Stimulated activated naive CD4-positive, alpha-beta T cell (primary cell): ENCODE results near the gene INSRR.

Source experiments
- DNase-seq, 6 experiments: peaks; one replicate each; lab custom pipeline; 2025; lab: John Stamatoyannopoulos, UW

Gene INSRR

DNA sequence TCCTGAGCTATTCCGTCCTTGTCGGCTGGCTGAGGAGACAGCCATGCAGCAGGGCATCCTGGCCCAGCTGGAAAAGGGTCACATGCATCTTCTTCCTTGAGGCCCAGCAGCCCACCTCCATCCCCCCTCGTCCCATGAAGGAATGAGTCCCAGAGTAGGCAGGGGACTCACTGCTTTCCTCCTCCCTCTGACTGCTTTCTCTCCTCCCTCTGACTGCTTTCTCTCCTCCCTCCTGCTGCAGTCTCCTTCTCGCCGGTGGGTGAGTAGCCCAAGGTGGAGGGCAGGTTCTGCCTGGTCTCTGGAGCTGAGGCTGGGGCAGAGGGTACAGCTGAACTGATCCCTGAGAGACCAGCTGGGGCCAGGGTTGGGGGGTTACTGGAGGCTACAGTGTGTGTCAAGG is 15.2 kb upstream of the INSRR start:
- no peak for DNase-seq

DNA sequence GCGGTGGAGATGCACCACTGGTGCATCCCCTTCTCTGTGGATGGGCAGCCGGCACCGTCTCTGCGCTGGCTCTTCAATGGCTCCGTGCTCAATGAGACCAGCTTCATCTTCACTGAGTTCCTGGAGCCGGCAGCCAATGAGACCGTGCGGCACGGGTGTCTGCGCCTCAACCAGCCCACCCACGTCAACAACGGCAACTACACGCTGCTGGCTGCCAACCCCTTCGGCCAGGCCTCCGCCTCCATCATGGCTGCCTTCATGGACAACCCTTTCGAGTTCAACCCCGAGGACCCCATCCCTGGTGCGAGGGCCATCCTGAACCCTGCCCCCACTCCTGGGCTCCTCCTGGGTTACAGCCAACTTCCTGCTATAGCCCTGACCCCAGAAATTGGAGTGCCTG is 14.7 kb upstream of the INSRR start:
- DNase-seq = no peak

DNA sequence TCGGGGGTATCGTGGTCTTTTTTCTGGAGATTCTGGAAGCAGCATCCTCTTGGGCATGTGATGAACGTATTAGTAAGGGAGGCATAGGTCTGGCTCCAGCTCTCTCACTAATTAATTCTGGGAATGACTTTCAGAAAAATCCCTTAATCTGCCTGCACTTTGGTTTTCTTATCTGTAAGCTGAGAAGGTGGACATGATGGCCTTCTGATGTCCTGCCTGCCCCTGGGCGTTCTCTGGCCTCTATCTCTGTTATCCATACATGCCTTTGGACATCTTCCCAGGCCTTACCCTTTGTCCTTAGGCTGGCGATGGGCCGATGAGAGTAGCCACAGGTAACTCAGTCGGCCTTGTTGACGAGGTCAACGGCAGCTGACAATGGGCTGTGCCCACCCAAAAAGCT is 10.5 kb upstream of the INSRR start:
- DNase-seq = no peak

DNA sequence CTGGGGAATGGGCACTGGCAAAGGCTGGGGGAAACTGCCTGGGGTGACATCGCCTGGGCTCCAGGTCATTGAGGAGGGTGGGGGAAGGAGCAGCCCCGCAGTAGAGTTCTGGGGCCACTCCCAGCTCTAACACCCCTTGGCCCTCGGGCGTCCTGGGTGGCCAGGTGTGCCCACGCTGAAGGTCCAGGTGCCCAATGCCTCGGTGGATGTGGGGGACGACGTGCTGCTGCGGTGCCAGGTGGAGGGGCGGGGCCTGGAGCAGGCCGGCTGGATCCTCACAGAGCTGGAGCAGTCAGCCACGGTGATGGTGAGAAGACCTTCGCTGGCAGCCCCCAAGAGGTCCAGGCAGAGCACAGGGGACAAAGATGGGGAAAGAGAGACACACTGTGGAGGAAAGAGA is 9.4 kb upstream of the INSRR start:
- no peak for DNase-seq

DNA sequence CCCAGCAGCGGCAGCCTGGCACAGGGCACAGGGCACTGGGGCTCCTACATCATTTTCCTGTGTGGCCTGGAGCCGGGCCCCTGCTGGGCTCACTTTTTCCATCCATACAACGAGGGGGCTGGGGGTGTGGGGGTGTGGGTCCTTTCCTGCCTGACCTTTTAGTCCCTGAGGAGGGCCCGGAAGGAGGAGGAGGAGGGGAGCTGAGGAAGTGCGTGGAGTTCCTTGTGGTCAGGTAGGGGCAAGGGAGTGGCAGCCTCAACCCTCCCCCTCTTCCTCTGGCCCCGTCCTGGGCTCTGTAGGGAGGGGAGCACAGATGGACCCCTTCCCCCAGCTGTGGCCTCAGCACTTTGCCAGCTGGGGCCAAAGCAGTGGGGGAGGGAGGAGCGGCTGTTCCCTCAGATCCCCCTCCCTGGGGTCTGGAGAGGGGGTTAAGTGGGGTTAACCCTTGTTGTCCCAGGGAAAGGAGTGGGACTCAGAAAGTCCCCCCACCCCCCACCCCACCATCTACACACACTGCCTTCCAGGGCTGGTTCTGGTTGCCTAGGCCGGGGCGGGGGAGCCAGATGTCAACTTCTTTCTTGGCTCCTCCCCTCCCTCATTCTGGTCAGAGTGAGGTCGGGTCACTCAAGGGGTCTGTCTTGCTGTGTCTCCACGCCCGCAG is 7.5 kb upstream of the INSRR start:
- no peak for DNase-seq

DNA sequence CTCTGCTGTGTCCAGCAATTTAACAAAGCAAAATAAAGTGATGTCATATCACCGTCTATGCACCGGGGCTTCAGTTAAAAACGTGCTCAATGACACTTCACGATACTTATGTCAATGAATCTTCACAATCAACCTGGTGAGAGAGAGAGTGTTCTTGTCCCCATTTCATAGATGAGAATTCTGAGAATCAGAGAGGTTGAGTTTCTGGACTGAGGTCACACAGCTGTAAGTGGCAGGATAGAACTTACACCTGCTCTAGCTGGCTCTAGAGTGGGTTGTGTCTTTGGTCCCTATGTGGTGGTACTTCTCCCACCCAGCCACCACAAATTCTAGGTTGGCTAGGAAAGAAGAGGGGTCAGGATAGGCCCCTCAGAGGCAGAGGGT is 6.9 kb upstream of the INSRR start:
- no peak for DNase-seq

DNA sequence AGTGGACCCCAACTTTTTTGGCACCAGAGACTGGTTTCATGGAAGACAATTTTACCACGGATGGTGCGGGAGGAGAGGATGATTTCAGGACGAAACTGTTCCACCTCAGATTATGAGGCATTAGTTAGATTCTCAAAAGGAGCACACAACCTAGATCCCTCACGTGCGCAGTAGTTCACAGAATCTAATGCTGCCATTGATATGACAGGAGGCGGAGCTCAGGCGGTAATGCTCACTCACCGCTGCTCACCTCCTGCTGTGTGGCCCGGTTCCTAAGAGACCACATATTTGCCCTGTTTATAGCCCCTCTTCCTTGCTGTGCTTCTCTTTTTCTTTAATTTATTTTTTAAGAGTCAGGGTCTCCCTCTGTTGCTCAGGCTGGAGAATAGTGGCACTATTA is 6.3 kb upstream of the INSRR start:
- DNase-seq = no peak

DNA sequence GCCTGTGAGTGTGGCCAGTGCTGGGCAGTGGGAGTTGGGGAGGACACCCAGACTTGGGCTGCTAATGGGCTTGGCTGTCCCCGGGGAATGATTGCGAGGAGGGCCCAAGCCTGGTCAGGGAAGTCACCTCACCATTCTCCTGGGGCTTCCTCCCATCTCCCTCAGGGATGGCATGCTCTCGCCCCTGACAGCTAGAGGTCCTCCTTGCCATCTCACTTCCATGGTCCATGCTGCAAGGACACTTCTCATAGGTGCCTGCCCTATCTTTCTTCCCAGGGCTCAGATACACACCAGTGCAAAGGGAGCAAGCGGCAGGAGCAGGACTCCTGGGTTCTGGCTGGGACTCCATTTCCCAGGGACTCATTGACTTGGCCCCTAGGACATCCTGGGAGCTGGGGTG is 5.9 kb upstream of the INSRR start:
- no peak for DNase-seq

DNA sequence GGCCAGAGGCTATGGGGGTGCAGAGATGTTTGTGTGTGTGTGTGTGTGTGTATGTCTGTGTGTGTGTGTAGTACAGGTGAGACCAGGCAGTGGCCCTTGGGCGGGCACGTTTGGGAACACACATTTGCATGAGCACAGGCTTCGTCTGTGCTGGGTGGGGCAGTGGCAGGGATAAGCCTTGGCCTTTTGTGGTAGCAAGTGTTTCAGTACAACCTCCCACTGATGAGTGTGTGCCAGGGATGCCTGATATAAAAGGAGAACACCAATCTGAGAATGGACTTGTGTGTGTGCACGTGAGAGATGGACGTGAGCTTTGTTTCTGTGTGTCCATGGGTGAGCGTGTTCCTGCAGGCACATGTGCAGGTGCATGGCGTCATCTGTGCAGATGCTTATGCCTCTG is 4.7 kb upstream of the INSRR start:
- no peak for DNase-seq

DNA sequence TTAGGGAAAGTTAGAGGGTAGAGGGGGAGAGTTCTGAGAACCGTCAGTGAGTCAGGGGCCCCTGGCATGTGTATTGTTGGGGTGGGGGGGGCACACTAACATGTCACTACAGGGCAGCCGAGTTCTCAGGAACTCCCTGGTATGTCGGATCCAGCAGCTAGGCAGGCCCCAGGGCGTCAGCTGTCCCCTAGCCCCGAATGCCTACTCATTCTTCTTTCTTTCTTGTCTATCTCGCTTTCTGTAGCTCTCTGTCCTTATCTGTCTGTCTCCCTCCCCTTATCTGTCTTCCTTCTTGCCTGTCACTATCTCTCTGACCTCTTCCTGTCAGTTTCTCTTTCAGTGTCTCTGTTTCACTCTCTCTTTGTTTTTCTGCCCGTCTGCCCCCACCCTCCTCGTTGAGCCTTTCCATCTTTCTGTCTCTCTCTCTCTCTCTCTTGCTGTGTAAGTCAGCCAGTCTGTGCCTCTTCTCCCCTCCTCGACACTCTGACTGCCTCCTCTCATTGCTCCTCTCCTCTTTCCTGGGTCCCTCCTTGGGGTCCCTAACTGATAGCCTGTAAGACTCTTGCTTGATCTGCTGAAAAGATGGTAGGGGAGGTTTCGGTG is 4.2 kb upstream of the INSRR start:
- DNase-seq = no peak

DNA sequence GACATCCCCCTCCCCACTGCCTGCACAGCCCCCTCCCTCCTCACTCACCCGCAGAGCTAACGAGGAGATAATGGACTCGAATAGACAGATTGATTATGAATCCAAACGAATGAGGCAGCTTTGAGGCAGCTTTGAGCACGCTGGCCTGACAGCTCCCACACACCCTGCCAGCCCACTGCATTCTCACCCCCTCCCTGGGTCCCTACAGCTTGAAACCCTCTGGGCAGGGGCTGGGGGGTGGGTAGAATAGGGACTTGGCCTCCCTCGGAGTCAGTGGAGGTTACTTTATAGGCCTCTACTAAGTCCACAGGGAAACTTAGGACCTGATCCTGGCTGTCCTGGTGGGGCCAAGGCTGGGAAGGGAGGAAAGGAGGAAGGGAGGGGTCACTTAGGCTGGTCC is 3.7 kb upstream of the INSRR start:
- no peak for DNase-seq

DNA sequence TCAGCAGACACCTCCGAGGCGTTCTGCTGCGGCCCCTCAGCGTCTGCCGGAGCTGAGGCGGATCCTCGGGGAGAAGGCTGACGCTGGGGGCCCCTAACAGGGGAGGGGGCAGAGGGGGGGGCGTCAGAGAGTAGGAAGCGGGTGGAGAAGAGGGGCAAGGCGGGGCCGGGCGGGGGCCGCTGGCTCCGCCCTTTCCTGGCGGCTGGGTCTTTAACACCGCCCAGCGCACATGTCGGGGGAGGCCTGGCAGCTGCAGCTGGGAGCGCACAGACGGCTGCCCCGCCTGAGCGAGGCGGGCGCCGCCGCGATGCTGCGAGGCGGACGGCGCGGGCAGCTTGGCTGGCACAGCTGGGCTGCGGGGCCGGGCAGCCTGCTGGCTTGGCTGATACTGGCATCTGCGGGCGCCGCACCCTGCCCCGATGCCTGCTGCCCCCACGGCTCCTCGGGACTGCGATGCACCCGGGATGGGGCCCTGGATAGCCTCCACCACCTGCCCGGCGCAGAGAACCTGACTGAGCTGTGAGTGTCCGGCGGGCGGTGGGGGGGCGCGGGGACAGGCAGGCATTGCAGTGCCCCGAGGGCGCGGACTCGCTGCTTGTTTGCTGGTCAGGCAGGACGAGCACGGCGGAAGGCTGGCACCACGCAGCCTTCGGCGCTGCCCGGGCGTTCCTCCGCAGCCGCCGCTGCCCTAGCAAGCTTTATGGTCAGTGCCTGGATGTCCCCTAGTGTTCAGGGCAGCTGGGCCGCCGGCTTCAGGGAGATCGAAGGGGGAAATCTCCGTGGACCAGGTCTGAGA is 1.9 kb upstream of the INSRR start, which contains the start of gene NTRK1:
Gene NTRK1, plus strand, starts transcription at position 238 of the 796 bp plus-strand sequence. Its CDS starts 70 bp downstream, at position 308.
- DNase-seq = peak in 5 of 6 experiments; percentile 30 to 51 (median 45)

DNA sequence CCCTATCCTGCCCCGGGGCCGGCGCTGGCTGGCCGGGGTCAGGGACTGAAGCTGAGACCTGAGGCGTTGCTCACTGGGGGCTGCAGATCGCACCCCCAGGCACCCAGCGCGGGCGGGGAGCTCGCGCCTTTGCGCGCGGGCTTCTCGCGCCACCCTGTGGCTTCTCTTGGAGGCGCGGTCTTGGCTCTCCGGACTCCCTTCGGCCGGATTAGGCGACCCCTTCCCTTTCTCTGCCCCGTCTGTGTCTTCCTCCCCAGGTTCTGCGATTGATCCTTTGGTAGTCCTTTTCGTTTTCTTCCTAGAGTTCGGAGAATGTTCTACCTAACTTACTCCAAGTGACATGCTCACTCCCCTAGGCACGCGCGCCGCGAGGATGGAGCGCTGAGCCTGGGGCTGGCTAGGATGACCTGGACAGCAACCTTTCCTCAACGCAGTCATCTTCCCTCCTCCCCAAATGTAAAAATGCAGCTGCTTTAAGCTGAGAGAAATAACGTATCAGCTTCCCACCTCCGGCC is 1.3 kb upstream of the INSRR start:
- peak in 5 of 6 experiments; percentile 12 to 53 (median 39) for DNase-seq

DNA sequence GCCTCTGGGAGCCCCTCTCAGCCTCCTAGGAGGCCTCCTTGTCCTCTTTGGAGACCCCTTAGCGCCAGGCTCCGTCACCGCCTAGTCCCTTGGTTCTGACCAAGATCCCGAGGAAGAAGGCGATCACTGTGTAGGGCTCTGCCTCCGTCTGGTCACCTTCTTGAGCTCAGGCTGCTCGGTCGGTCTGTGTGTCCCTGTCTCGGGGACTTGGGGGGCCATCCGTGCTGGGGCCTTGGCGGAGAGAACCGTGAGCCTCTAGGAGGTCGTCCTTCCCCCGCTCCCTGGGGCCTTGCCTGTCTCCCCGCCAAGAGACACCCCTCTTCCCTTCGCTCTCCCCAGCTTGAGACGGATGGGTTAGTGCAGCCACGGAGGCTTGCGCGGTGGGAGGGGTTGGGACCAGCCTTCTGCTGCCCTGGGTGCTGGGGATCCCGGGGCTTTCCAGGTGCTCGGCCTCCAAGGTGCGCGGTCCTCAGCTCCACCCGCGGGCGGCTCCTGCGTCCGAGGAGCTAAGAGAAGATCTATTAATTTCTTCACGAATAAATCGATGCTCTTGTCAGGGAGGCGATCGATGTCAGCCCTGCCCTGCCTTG is 701 bp upstream of the INSRR start:
- peak in 3 of 6 experiments; percentile 26 to 54 (median 33) for DNase-seq

DNA sequence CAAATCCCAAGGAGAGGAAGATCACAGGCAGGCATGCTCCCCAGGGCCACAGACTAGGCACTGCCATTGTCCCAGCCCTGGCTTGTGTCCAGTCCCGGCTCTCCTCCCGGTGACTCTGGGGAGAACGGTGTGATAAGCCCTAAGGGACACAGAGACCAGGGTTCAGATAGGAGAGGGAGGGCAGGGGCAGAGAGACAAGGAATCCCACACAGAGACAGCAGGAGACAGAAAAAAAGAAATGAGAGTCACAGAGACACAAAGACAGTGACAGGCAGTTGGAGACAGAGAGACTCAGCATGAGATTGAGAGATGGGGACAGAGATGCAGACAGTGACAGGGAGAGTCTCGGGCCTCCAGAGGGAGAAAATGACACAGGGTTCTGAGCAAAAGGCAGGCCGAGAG is 361 bp downstream of the INSRR start:
- no peak for DNase-seq

DNA sequence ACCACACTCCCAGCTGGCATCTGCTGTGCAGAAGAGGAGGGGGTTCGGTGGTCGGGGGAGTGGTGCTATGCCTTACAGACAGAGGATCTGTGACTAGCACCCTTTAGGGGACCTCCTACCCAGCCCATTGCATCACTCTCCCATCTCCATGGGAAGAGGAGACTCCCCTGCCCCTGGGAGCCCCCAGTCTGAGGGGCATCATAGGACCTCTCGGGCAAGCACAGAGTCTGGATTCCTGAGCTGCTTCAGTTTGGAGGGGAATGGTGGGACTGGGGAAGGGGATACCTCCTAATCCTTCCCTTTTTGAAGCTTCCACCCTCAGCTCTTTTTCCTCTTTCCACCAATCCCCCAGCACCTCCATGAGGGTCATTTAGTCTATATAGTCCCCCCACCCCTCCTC is 1.4 kb downstream of the INSRR start:
- no peak for DNase-seq

DNA sequence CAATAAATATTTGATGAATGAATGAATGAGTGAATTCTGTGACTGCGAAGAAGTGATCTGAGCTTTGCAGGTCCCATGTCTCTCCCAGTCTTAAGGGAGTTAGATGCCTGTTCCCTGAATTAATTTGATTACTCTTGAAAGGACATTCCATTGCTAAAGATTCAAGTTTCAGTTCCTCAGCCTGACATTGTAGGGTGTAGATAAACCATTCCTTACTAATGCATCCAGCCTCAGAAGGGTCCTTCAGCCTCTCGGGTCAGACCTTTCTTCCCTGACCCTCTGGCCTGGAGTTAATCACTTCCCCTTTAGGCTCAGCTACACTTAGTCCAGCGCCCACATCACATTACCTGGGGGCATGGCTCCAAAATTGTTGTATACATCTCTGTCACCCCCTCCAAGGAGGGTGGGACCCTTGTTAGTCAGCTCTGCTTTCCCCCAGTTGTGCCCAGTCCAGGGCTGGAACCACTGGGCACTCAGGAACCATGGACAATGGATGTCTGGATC is 2.6 kb downstream of the INSRR start:
- DNase-seq = no peak

DNA sequence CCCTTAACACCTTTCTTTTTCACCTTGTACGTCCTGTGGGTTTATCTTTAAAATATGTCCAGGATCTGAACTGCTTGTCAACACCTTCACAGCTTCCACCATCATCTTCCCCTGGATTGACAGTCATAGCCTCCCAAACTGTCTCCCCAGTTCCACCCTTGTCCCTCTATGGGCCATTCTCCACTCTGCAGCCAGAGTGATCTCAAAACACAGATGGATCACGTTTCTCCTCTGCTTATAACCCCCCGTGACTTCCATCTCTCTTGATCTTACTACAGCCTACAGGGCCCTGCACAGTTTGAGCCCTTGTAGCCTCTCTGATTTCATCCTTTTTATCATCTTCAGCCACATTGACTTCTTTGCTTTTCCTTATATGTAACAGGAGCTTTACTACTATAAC is 4.3 kb downstream of the INSRR start:
- no peak for DNase-seq

DNA sequence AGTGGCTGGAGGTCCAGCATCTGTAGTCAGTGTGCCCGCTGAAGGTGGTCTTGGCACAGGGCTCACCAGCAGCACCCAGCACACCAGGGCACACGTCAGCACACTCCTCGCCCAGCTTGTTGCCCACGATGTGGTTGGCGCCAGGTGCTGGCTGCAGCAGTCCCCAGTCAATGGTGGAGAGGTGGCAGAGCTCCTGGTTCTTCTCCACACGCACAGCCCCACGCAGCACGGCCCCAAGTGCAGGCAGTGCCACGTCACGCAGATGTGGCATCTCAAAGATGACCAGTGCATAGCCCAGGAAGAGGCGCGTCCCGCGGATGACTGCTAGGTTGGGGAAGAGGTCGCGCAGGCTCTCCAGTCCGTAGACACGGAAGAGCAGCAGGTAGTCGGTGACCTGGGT is 5.2 kb downstream of the INSRR start:
- DNase-seq = no peak

DNA sequence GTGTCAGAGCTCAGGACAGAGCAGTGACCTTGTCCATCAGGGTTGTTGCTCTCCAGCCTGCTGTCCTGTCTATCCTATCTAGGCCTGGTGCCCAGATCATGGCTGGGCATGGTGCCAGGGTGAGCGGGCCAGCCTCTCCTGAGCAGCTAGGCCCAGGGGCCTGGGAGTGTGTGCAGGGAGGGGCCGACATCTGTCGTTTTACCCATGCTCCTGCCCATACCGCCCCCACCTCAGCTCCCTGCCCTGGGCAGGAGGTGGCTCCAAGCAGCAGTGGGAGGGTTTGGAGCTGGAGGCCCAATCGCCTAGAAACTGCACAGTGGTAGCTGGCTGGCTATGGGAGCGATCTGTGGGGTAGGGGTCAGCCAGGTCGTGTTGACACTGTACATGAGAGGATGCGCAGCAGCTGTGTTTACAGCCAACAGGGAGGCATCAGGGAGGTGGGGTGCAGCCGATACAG is 6.5 kb downstream of the INSRR start:
- DNase-seq = no peak

DNA sequence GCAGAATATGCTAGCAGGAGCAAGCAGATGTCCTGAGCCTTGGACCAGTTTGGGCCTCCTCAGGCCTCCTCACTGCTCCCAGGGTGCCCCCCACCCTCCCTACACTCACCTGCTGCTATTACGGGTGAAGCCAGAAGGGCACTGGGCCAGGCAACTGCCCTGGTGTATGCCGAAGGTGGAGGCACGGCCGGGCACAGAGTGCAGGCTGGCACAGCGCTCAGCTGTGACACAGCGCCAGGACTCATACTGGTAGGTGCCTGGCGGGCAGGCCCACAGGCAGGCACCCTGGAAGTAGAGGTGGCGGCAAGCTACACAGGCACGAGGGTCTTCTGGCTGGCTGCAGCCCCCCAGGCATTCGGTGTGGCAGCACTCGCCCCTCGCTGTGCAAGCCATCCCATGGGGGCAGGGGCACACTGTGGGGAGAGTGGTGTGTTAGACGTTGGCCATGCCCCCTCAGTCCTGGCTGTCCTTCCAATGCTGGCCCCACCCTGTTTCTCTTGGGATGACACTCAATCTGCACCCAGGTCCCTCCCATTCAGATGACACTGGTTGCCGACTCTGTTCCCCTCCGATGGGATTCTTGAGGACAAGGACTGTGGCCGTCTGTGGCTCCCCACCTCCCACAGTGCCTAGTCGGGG is 7.0 kb downstream of the INSRR start:
- no peak for DNase-seq

DNA sequence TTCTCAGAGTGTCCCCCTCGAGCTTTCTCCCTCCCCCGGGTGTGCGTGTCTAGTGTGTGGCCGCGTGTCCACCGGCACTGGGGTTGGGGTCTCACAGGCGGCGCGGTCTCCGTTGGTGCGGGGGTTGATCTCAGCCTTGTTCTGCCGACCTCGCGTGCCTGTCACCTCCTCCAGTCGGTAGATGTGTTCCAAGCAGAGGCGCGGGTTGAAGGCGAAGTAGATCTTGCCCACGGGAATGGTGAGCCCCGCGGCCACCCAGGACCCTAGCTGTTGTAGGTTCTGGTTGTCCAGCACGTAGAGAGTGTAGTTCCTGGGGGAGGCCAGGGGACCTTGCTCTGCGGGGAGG is 9.8 kb downstream of the INSRR start:
- DNase-seq = no peak
